GM12864 (cell line): Measurements from ENCODE around the gene GAK.

Source experiments
- DNase-seq: peaks from one replicate; pipeline ENCODE4 v3.0.0-alpha.2; 2011; ENCODE audit warnings: low read depth
- H3K4me3 ChIP-seq: 2 replicates; pipeline ENCODE4 v1.5.1; 2011; ENCODE audit warnings: mild to moderate bottlenecking, low read depth, low read length, control low read depth
- TF ChIP-seq, protein P1 (sequence below): IDR thresholded peaks from 2 replicates; pipeline ENCODE4 v1.5.1; 2011; ENCODE audit warnings: low read depth, mild to moderate bottlenecking, moderate library complexity, low read length, control low read depth, inconsistent platforms; ENCODE audit errors: missing control alignments

The GAK gene

DNA sequence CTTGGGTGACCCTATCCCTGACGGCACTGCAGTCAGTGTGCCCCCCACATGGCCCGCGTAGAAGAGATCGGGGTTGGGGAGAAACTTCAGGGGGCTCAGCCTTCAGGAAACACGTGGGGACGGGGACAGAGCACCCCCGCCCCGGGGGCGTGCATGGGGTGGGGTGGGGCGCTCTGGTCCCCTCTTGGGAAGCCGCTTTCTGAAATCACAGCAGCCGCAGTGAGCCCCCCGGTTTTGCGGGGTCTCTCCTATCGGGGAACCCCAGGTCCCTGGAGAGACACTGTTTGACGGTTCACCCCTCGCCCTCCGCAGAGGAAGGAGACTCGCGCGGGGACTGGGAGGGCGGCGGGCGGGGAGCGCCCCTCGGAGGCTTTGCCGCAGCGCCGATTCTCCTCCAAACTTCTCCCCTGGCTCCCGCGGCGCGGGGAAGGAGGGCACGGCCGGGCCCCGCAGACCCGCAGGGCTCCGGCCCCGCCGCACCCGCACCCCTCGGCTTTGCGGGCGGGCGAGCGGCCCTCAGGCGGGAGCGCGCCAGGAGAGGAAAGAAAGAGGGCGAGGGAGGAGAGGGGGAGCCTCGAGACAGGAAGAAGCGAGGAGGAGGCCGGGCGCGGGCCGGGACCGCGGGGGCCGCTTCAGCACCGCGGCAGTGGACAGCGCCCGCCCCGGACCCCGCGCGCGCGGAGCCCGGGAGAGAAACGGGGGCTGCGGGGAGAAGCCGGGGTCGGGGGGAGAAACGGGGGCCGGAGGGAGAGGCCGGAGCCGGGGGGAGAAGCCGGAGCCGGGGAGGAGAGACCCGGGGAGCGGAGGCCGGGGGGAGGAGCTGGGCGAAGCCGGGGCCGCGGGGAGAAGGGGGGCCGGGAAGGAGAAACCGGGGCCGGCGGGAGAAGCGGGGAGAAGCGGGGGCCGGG lies 106.8 kb downstream of the GAK start:
- TF ChIP-seq, protein P1, sequence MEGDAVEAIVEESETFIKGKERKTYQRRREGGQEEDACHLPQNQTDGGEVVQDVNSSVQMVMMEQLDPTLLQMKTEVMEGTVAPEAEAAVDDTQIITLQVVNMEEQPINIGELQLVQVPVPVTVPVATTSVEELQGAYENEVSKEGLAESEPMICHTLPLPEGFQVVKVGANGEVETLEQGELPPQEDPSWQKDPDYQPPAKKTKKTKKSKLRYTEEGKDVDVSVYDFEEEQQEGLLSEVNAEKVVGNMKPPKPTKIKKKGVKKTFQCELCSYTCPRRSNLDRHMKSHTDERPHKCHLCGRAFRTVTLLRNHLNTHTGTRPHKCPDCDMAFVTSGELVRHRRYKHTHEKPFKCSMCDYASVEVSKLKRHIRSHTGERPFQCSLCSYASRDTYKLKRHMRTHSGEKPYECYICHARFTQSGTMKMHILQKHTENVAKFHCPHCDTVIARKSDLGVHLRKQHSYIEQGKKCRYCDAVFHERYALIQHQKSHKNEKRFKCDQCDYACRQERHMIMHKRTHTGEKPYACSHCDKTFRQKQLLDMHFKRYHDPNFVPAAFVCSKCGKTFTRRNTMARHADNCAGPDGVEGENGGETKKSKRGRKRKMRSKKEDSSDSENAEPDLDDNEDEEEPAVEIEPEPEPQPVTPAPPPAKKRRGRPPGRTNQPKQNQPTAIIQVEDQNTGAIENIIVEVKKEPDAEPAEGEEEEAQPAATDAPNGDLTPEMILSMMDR: no peak
- H3K4me3 ChIP-seq: no peak overlapping the region; the same call in 1 of the 2 replicates
- DNase-seq: no peak

DNA sequence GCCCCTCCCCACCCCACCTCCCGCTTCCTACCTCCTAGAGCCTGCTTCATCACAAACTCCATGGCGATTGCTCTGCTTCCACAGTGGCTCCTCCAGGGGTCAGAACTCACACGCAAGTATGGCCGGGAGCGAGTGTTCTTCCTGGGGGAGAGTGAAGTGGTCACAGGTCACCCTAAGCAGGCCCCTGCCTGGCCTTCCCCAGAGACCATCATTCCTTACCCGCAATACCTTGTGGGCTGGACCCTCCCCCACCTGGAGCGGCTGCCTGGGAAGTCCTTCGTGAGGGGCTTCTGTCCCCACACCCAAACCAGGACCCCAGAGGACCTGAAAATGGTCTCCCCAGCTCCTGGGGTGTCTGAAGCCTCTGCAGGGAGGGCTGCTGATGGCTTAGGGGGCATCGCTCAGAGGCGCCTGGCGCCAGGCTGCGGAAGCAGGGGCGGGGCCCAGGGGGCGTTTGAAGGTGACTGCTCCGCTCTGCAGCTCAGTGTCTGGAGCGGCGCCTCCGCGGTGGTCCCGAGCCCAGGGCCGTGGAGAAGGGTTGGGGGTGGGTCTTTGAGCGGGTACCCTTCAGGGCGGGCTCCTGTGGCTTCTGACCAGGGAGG lies 107.6 kb downstream of the GAK start:
- no peak overlapping the region for H3K4me3 ChIP-seq
- TF ChIP-seq, protein P1: no peak
- no peak for DNase-seq

GRCh38 chr4:823761-824460 lies 108.2 kb downstream of the GAK start:
- DNase-seq: no peak
- TF ChIP-seq, protein P1: no peak
- H3K4me3 ChIP-seq: no peak overlapping the region

DNA sequence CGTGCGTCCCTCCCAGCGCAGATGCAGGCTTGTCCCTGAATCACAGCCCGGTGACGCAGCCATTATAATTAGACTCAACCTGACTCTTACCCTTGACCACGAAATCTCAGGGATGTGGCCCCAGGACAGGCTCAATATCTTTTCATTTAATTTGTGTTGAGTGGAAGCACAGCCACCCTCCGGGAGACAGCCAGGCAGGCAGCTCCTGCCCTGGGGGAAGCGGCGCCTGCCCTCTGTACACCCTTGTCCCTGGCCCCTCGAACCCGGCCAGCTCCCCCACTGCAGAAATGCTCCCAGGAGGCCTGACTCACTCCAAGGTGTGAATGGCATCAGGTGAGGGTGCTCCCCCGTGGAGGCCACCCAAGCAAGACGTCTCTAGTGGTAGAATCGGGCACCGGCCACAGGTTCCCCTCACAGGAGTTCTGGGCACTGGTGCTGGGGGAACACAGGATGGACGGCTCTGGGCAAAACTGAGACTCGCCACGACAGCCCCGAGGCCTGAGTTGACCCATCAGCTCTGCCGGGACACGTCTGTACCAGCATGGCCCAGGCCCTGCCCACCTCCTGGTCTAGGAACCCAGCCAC lies 108.8 kb downstream of the GAK start:
- no peak overlapping the region for H3K4me3 ChIP-seq
- TF ChIP-seq, protein P1: no peak
- DNase-seq: no peak

DNA sequence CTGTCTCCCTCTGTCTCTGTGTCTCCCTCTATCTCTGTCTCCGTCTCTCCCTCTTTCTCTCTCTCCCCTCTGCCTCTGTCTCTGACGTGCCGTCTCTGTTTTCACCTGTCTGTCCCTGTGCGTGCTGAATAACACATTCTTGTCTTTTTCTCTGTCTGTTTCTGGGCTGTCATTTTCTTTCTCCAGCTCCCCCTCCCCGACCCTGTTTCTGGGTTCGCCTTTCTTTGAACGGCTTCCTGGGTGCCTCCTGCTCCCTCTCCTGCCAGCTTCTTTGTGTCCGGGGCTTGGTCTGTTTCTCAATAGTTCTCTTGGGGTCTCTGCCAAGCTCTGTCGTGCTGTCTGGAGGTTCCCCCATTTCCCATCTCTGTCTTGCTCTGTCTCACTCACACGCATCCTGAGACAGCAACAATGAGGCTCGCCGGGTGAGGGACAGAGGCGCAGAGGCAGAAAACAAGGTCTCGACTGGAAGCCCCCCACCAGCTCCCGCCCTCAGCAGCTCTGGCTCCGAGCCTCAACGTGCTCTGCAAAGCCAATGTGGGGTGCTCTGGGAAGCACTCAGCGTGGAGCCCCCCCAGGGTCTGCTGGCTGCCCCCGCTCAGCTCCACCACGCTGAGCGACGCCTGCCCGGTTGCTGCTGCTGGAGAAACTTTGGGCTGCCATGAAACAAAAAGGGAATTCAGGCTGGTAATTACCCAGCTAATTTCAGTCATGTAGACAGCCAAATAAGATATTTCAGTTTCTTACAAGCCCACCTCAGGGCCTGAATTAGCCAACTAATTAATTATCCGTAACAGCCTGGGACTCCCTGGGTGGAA lies 109.5 kb downstream of the GAK start:
- H3K4me3 ChIP-seq: no peak overlapping the region
- TF ChIP-seq, protein P1: no peak
- DNase-seq: no peak

GRCh38 chr4:821631-822030 lies 110.5 kb downstream of the GAK start:
- TF ChIP-seq, protein P1: no peak
- no peak overlapping the region for H3K4me3 ChIP-seq
- DNase-seq: no peak
